Cardiac muscle cell (in vitro differentiated cells and primary cell): ENCODE results near the gene SULT1A2. TPM values are rescaled to one million over a fixed set of nuclear protein-coding genes. Genes with fewer than 3 reads are reported as not detected.

Source experiments
- DNase-seq, 2 donors: peaks; one replicate each; pipeline versions ENCODE4 v3.0.0 to v3.0.0-alpha.2; 2010 to 2017; ENCODE audit warnings: low read depth in 1 of 2, low spot score in 1 of 2
- H3K27ac ChIP-seq: fragments of 200-600 bp; sonication (generic); 2 replicates; pipeline ENCODE4 v1.5.1; 2016
- H3K27me3 ChIP-seq: fragments of 200-600 bp; sonication (generic); 2 replicates; pipeline ENCODE4 v1.6.0; 2016; ENCODE audit warnings: control low read depth
- H3K36me3 ChIP-seq: fragments of 200-600 bp; sonication (generic); 2 replicates; pipeline ENCODE4 v1.5.1; 2016; ENCODE audit warnings: control low read depth
- H3K4me1 ChIP-seq: fragments of 200-600 bp; sonication (generic); 2 replicates; pipeline ENCODE4 v1.8.1; 2017; ENCODE audit warnings: low read depth, mild to moderate bottlenecking, mixed run types
- H3K4me3 ChIP-seq: fragments of 200-600 bp; sonication (generic); 2 replicates; pipeline ENCODE4 v1.5.1; 2016; ENCODE audit warnings: mild to moderate bottlenecking
- H3K9me3 ChIP-seq: fragments of 200-600 bp; sonication (generic); 2 replicates; pipeline ENCODE4 v1.5.1; 2017; ENCODE audit warnings: low read depth, mild to moderate bottlenecking, control low read depth
- CTCF ChIP-seq: IDR thresholded peaks from 2 replicates; pipeline ENCODE4 v1.5.1; 2012; ENCODE audit warnings: low read depth, mild to moderate bottlenecking, low read length
- polyA plus RNA-seq: library from polyadenylated mRNA; unstranded; fragments of >200 nt; fragmentation: Nextera tagmentation; extraction: Ambion mirVana; gene quantifications from 2 replicates; pipeline ENCODE4 v1.2.1, GENCODE V29; 2016
- total RNA-seq: library from RNA; depleted of rRNA; stranded (reverse); fragments of >200 nt; gene quantifications from 2 replicates; pipeline ENCODE4 v1.2.3, GENCODE V29; 2016

Gene SULT1A2
- total and polyA plus RNA-seq, 2 experiments from 2014 or later, result 0.83 to 1.6 TPM

- DNase-seq, result no peak
- Histone ChIP-seq H3K27ac (no peak overlapping the region), H3K4me3 (no peak overlapping the region), H3K27me3 (no peaks in the 10 kb centered on the region), H3K36me3 (no peaks in the 10 kb centered on the region), H3K9me3 (peaks cover 4% of the 10 kb centered on the region), H3K4me1 (peaks cover 12% of the 10 kb centered on the region)
- no peak for TF ChIP-seq CTCF
These were observed 33.6 kb downstream of the SULT1A2 start for GRCh38 chr16:28563218-28563617.

- DNase-seq, result no peak
- Histone ChIP-seq H3K9me3 (peaks cover 2% of the 10 kb centered on the region), H3K27ac (peak overlapping the region; percentile 77), H3K4me3 (no peak overlapping the region), H3K27me3 (no peaks in the 10 kb centered on the region), H3K4me1 (peaks cover 12% of the 10 kb centered on the region), H3K36me3 (no peaks in the 10 kb centered on the region)
- TF ChIP-seq CTCF, result no peak
These were observed 34.7 kb downstream of the SULT1A2 start for GRCh38 chr16:28562199-28562598.

- no peak for TF ChIP-seq CTCF
- H3K27ac ChIP-seq, result peak overlapping the region; percentile 77
- peaks cover 12% of the 10 kb centered on the region for H3K4me1 ChIP-seq
- no peak for DNase-seq
- no peaks in the 10 kb centered on the region for H3K9me3 ChIP-seq
- H3K4me3 ChIP-seq, result no peak overlapping the region
- H3K36me3 ChIP-seq, result no peaks in the 10 kb centered on the region
- H3K27me3 ChIP-seq, result no peaks in the 10 kb centered on the region
These were observed 35.2 kb downstream of the SULT1A2 start for GRCh38 chr16:28561557-28562187.

GRCh38 chr16:28558456-28558855, 38.4 kb downstream of the SULT1A2 start:
- Histone ChIP-seq H3K4me1 (peaks cover 16% of the 10 kb centered on the region), H3K9me3 (no peaks in the 10 kb centered on the region), H3K4me3 (no peak overlapping the region), H3K36me3 (no peaks in the 10 kb centered on the region), H3K27ac (no peak overlapping the region), H3K27me3 (no peaks in the 10 kb centered on the region)
- DNase-seq, result no peak
- TF ChIP-seq CTCF, result no peak

GRCh38 chr16:28556914-28557320, 39.9 kb downstream of the SULT1A2 start:
- no peak for DNase-seq
- no peaks in the 10 kb centered on the region for H3K36me3 ChIP-seq
- no peak for TF ChIP-seq CTCF
- H3K9me3 ChIP-seq, result no peaks in the 10 kb centered on the region
- H3K4me3 ChIP-seq, result no peak overlapping the region
- no peaks in the 10 kb centered on the region for H3K27me3 ChIP-seq
- H3K27ac ChIP-seq, result peak overlapping the region; percentile 13
- peaks cover 10% of the 10 kb centered on the region for H3K4me1 ChIP-seq
